A172 (cell line): ENCODE data around the gene ARHGAP10. TPM values are rescaled to one million over a fixed set of nuclear protein-coding genes. Genes with fewer than 3 reads are reported as not detected.
"Not testable (repeated sequence)": the region's sequence is repeated elsewhere in the genome, so short reads cannot be mapped to it uniquely, and the experiment has no call there.

Source experiments
- DNase-seq: peaks from one replicate; pipeline ENCODE4 v3.0.0-alpha.2; 2015; ENCODE audit warnings: low spot score
- total RNA-seq: library from RNA; depleted of rRNA; stranded (reverse); fragments of >200 nt; shearing (Covaris generic); gene quantifications from 2 replicates; pipeline ENCODE4 v1.2.3, GENCODE V29; 2014

The ARHGAP10 gene
- total RNA-seq, 1 experiment from 2014 or later = 9.1 TPM

DNA sequence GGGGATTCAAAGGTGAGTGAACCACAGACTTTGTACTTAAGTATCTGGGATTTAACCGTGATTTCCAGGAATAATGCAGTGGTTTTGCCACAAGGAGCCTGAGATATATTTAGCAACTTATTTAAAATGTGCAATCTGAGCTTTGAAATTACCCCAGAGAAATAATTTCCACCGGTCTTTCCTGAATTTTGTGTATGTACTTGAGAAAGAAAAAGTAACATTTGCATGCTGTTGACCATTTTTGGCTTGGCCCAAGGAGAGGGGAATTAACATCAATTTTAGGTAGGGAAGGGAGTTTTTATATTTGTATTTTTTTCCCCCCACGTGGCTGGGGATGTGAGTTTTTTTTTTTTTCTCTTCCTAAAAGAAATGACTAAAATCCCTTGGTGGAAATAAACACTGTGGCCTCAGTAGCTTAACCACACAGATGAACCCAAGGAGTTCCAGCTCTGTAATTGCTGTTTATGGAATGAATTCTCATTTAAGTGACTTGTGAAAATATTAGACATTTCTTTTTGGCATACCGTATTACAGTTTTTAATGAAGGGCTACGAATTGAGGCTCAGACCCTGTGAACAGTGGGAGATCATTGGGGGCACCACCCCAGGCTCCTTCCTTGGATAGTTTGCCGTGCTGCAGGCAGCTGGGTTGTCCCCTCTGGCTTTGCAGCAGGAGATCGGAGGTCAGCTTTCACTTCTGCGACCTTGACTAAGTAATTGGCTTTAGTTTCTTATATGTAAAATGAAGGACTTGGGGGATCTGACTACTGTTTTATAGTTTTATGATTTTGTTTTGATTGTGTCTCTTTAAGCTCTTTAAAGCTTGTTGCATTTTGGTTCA is 116.1 kb downstream of the ARHGAP10 start:
- DNase-seq = no peak

GRCh38 chr4:147848634-147849033 is 116.7 kb downstream of the ARHGAP10 start:
- no peak for DNase-seq

- DNase-seq = no peak
These were observed 119.2 kb downstream of the ARHGAP10 start for GRCh38 chr4:147851135-147851534.

DNA sequence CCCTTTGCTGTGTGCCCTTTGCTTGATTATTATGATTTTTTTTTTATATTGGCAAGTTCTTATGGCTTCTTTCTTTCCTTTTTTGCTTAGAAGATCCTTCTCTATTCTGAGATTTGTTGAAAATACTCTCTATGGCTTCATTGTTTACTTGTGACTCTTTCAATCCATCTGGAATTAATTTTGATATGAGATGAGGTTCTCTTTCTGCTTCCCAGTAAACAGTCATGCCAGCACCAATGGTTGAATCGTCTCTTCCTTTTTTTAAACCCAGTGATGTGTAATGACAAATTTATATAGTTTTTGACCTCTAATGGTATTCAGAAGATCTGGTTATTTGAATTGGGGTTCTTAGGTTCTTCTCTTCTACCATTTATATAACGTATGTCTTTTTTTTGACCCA is 121.8 kb downstream of the ARHGAP10 start:
- DNase-seq = no peak

DNA sequence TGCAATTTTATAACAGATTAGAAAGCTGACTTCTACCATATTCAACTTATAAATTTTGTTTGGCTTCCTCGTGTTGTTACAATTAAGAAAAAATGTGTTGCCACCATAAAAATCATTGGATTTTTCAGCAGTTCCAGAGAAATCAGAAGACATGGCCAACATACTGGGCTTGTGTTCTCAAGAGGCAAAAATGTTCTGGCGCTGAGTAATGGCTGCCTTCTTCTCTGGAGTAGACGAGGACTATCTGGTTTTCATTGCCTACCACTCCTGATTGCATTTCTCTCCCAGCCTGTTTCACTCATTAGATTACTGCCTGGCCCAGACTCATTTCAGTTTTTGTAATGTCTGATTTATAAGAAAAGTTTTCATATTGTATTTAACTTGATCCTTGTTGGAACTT is 122.3 kb downstream of the ARHGAP10 start:
- DNase-seq = no peak

GRCh38 chr4:147855571-147856009 is 123.7 kb downstream of the ARHGAP10 start:
- DNase-seq = no peak

DNA sequence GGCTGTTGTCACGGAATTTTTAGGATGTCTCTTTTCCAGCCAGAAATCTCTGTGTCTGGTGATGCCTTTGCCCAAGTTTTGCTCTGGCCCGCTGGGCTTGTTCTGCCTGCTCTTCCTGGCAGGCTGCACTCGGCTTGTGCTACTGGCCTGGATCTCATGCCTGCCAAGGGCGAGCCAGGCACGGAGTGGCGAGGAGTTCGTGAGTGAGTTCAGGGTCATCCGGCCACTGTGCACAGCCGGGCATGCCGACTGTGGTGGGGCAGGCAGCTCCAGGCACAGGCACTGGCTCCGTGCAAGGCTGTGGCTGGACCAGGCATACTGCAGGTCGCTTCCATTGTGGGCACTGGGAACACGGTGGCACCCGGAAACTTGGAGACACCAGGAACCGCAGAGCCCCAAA is 129.1 kb downstream of the ARHGAP10 start:
- DNase-seq = no peak

DNA sequence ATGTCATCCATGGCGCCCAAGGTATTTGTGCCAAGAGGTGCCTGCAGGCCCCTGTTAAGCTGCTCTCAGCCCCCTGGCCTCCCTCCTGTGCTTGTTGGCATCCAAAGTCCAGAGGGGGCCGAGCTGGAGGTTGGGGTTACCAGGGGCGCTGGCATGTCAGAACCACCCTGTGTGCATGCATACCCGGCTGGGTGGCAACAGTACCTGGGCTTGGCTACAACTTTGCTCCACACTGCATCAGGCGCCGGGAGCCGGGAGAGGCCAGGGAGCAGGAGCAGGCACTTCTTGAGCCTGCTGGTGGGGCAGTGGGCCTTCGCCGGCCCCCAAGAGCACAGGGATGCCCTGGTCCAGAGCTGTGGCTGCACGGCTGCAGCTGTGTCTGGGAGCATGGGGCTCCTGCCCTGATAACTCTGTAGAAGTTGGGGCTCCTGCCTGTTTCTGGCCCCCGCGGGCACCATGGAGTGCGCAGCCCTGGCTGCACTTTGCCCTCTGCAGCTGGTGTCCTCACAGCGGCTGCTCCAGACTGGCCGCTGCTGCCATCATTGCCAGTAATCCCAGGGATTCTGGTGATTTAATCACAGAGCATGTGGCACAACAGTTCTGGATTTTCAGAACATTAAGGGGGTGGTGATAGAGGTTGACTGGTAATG is 130.3 kb downstream of the ARHGAP10 start:
- no peak for DNase-seq

GRCh38 chr4:147863111-147863747 is 131.3 kb downstream of the ARHGAP10 start:
- DNase-seq = no peak

GRCh38 chr4:147863808-147864472 is 132.1 kb downstream of the ARHGAP10 start:
- no peak for DNase-seq

- no peak for DNase-seq
These were observed 132.7 kb downstream of the ARHGAP10 start for GRCh38 chr4:147864607-147865006.

DNA sequence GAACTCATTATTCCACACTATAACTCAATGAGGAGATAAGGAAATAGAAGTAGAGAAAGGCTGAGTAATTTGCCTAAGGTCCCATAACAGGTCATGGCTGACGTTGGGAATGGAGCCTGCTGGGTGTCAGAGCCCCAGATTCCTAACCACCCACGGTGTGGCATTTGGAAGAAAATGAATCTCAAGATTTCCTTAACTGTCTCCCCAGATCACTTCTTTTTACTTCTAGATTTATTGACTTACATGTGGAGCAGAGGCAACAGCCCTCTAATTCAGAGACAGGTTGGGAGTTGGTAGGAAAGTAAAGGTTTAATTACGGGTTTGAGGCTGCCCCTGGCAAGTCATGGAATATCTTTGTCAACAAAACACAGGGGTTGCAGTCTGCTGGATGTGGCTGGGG is 134.0 kb downstream of the ARHGAP10 start:
- DNase-seq = no peak

DNA sequence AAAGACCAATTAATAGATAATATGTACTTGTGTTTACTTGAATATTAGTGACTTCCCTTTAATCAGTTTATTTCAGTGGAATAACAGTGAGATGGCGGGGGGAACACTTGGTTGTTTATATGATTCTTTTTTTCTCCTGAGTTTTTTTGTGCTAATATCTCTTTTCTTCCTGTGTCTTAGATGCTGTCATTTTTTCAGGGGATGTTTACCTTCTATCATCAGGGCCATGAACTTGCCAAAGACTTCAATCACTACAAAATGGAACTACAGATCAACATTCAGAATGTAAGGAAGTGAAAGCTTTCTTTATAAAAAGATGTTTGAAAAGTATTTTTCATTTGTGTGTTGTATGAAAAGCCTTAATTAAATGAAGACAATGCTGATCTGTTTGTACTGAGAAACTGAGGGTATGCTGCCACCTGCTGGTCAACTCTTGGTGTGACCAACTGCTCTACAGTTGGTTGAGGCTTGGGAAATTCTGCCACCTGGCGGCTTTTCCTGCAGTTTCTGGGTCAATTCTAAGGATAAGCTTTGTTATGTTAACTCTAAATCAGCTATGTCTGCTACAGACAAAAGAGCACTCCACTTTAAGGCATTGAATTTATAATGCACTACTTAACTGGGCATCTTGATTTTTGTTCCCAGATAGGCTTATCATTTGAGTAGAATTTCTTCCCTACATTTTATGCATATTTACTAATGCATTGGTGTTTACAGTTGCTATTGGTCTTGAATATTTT is 134.8 kb downstream of the ARHGAP10 start:
- DNase-seq = peak; percentile 84

GRCh38 chr4:147874109-147874508 is 142.2 kb downstream of the ARHGAP10 start:
- no peak for DNase-seq

DNA sequence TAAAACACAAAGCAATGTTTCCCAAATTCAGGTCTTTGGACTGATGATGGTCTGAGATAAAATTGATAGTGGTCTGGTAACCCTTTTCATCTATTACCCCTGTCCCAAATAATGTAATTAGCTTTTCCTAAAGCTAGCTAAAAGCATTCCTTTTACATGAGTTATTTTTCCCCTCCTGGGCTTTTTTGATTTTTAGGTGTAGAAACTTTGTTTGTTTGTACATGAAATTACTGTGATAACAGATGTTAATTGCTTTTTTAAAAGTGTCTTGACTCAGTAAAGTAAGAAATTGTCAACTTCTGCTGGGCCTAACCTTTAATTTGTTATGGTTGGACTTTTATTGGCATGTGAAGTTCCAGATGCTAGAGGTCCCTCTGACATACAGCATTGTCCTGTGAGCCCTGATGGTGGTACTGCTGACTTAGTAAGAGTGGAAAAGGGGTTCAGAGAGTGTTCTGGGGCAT is 145.5 kb downstream of the ARHGAP10 start:
- DNase-seq = no peak

DNA sequence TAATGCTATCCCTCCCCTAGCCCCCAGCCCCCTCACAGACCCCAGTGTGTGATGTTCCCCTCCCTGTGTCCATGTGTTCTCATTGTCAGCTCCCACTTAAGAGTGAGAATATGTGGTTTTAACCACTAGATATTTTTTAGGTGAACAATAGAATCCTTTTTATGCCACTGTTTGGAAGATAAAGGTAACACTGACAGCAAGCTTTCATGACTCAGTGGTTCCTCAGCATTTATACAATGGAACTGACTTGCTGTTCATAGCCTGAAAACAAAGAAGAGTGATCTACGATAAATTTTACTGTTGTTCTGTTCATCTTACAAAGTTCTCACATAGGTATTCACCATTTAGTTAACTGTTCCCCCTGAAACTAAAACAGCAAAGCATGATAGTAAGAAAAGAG is 147.8 kb downstream of the ARHGAP10 start:
- DNase-seq = no peak

DNA sequence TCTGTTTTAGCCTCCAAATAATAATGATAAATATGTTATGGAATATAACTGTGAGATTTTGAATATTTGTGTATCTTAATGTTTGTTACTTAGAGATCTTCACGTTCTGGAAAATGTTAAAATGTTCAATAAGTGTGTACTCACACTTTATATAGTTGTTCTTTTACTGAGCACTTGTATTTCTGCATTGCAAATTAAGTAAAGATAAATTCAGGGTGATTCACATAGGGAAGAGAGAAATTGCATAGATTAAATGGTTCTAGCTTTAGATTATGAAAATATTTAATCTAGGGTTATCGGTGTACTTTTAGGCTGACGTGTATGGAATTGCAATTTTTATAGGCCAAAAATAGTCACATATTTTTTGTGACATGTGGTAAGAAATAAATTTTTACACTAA is 148.6 kb downstream of the ARHGAP10 start:
- no peak for DNase-seq

DNA sequence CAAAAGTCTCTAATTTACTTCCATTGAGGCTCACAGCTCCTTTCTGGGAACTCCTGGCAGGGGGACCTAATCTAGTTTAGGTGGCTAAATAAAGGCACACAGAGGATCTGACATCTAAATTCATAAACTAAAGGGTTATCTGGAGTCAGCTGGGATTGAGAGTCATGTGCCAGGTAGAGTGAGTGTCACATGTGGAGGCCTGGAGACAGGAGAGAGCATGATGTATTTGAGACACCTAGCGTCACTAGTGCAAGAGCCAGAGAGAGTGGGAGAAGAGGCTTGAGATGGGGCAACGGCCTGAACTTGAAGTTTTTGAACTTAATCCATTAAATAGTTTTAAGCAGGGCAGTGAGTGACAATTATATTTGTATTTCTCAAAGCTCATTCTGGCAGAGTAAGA is 152.6 kb downstream of the ARHGAP10 start:
- DNase-seq = no peak

DNA sequence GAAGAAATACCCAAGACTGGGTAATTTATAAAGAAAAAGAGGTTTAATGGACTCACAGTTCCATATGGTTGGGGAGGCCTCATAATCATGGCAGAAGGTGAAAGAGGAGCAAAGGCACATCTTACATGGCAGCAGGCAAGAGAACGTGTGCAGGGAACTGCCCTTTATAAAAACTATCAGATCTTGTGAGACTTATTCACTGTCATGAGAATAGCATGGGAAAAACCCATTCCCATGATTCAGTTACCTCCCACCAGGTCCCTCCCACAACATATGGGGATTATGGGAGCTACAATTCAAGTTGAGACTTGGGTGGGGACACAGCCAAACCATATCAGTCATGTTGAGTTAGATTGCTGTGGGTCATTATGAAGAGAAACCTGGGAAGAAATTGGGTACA is 153.3 kb downstream of the ARHGAP10 start:
- DNase-seq = not testable (repeated sequence)

GRCh38 chr4:147891476-147892115 is 159.7 kb downstream of the ARHGAP10 start:
- DNase-seq = no peak

- no peak for DNase-seq
These were observed 167.6 kb downstream of the ARHGAP10 start for GRCh38 chr4:147899512-147899911.
